Heart right ventricle (tissue), 16 donors: ENCODE measurements around the gene DNAH6. TPM values are rescaled to one million over a fixed set of nuclear protein-coding genes. Genes with fewer than 3 reads are reported as not detected.
"Not testable (repeated sequence)": the region's sequence is repeated elsewhere in the genome, so short reads cannot be mapped to it uniquely, and the experiment has no call there.

Experiments
- ATAC-seq, 8 donors: fragments of 200-7000 bp; cut with Tn5 transposase; one replicate each; pipeline ENCODE4 v1.9.1; 2020; ENCODE audit warnings: mild to moderate bottlenecking in 8 of 8, moderate library complexity in 8 of 8, moderate number of reproducible peaks in 1 of 8
- DNase-seq, 2 donors: peaks; one replicate each; pipeline ENCODE4 v3.0.0-alpha.2; 2020
- H3K27ac ChIP-seq, 10 donors: fragments of 200-600 bp; sonication (generic) in 2 of 10; one replicate each; pipeline versions ENCODE4 v1.5.0 to v1.8.0; 2020 to 2022; ENCODE audit warnings: mild to moderate bottlenecking in 3 of 10
- H3K27me3 ChIP-seq, 7 donors: fragments of 200-600 bp; one replicate each; pipeline ENCODE4 v1.8.0; 2021 to 2022; ENCODE audit warnings: mild to moderate bottlenecking in 2 of 7
- H3K36me3 ChIP-seq, 9 donors: fragments of 200-600 bp; sonication (generic) in 1 of 9; one replicate each; pipeline versions ENCODE4 v1.5.0 to v1.8.0; 2020 to 2022; ENCODE audit warnings: mild to moderate bottlenecking in 2 of 9
- H3K4me1 ChIP-seq, 9 donors: fragments of 200-600 bp; sonication (generic) in 1 of 9; one replicate each; pipeline versions ENCODE4 v1.5.0 to v1.8.0; 2020 to 2022; ENCODE audit warnings: mild to moderate bottlenecking in 4 of 9
- H3K4me3 ChIP-seq, 10 donors: fragments of 200-600 bp; sonication (generic) in 2 of 10; one replicate each; pipeline versions ENCODE4 v1.5.0 to v1.8.0; 2020 to 2022; ENCODE audit warnings: mild to moderate bottlenecking in 7 of 10, moderate library complexity in 2 of 10
- H3K9me3 ChIP-seq, 11 donors: fragments of 200-600 bp in 10 of 11; sonication (generic) in 2 of 11; one replicate each; pipeline versions ENCODE4 v1.5.0 to v1.8.0; 2013 to 2022; ENCODE audit warnings: mild to moderate bottlenecking in 2 of 11, control low read depth in 1 of 11, moderate library complexity in 1 of 11
- WGBS, 2 donors: extraction: QIAGEN DNeasy Blood & Tissue Kit; methylation state at CpG; one replicate each; pipeline ENCODE4 v1.1.7; 2013; ENCODE audit warnings: inconsistent platforms in 1 of 2; 5-methylcytosine and 5-hydroxymethylcytosine counted together
- intact Hi-C, 10 donors: fragments of 100-400 bp; cut with DNase I; formaldehyde crosslinking; loops; one replicate each; pipeline versions ENCODE4 v1.11.1 to v1.14.2; 2022
- polyA plus RNA-seq, 2 donors: library from polyadenylated mRNA; stranded (reverse); fragments of 200-250 nt; gene quantifications; one replicate each; pipeline ENCODE4 v1.2.3, GENCODE V29; 2013
- total RNA-seq, 10 donors: library from RNA; stranded (reverse); fragmentation: NEBNext Ultra II Directional in 3 of 10; extraction: Animal tissue kit (Norgen Biotek cat#: 25700) in 3 of 10; gene quantifications; one replicate each; pipeline versions ENCODE4 v1.2.1 to v1.2.4, GENCODE V29; 2021 to 2023
- TF ChIP-seq, protein P1 (sequence below), 9 donors: fragments of 200-600 bp; sonication (generic) in 2 of 9; IDR thresholded peaks; one replicate each; pipeline versions ENCODE4 v1.5.0 to v1.8.0; 2021 to 2022; ENCODE audit warnings: antibody characterized with exemption in 9 of 9, mild to moderate bottlenecking in 5 of 9, moderate library complexity in 1 of 9
- donor health status: Arrhythmogenic right ventricular cardiomyopathy.
- donor health status: ischemic (EF 13 %, LVEDD 7.1; RV severe dilation, severe dysfunction).
- donor health status: healthy with polysubstance abuse.
- donor health status: DM: no; HTN: yes; CAD: no.
- donor health status: DM: no; HTN: no; CAD: no.
- donor health status: ischemic (EF 25% LVEDD 6.9; RV normal size, moderate dysfunction).
- donor health status: ischemic (EF 25% LVEDD 5.7; RV mildly dilated, moderate dysfunction).
- donor health status: healthy.
- donor health status: DM: yes; HTN: yes; CAD: no.
- donor health status: Ischemic cardiomyopathy.
- donor health status: ischemic (EF 35%, LVEDD 5.7; RV mildly dilated, moderate dysfunction).
- donor health status: nonischemic (EF 11% LVEDD 7.7; RV severe dilation, severe dysfunction).
- donor health status: DM: yes; HTN: yes; CAD: no.
- donor health status: PGD.
- donor health status: ischemic (EF 29% LVEDD 5.4; RV normal size, mild dysfunction).
- donor health status: nonischemic (EF 23%, LVEDD 6.1; RV moderate dilation, normal function).

The DNAH6 gene
- total and polyA plus RNA-seq, 12 donors: 0.03 to 0.49 (median 0.23) TPM; not detected in 1

DNA sequence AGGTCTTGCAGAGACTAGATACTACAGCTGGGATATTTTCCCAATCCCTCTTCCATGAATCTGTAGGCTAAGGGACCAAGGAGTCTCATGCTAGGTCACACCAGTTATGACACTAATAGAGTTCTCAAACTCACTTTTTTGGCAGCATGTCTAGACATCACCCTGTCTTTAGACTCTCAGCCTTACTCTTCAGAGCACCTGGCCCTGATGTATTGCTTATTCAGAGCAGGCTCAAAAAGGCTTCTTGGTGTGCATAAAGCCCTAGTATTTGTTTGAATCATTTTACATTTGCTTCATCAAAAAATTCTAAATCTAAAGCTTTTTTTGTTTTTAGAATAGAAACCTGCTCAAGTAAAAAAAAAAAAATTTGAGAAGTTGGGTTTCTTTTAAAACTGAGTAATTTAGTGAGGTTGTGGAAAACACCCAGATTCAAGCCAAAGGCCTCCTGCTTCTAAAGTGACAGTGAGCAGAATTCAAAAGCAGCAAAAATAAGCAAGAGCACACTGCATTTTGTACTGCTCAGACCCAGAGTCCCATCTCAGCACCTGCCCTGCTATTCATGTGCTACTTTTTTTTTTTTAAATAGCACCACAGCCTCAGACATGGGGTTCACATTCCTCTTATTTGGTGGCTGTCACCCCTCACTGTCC is 18.0 kb upstream of the DNAH6 start:
- TF ChIP-seq, protein P1, sequence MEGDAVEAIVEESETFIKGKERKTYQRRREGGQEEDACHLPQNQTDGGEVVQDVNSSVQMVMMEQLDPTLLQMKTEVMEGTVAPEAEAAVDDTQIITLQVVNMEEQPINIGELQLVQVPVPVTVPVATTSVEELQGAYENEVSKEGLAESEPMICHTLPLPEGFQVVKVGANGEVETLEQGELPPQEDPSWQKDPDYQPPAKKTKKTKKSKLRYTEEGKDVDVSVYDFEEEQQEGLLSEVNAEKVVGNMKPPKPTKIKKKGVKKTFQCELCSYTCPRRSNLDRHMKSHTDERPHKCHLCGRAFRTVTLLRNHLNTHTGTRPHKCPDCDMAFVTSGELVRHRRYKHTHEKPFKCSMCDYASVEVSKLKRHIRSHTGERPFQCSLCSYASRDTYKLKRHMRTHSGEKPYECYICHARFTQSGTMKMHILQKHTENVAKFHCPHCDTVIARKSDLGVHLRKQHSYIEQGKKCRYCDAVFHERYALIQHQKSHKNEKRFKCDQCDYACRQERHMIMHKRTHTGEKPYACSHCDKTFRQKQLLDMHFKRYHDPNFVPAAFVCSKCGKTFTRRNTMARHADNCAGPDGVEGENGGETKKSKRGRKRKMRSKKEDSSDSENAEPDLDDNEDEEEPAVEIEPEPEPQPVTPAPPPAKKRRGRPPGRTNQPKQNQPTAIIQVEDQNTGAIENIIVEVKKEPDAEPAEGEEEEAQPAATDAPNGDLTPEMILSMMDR (IDR thresholded peaks at IDR 0.05): no peak
- no peak for DNase-seq
- ATAC-seq: no peak
- no peak overlapping the region for H3K4me3 ChIP-seq
- no peaks in the 10 kb centered on the region for H3K27me3 ChIP-seq
- H3K4me1 ChIP-seq: peaks cover 0 to 4% (median 0%) of the 10 kb centered on the region in 9 donors
- peaks cover 0 to 4% (median 0%) of the 10 kb centered on the region in 11 donors for H3K9me3 ChIP-seq
- intact Hi-C loops: loop anchor here (5.0 to 10.0 kb wide), 9 partner anchors 134 to 787 kb away; partner anchors contain the start of gene TRABD2A (in 6 of the 10)
- H3K36me3 ChIP-seq: no peaks in the 10 kb centered on the region
- H3K27ac ChIP-seq: no peak overlapping the region

DNA sequence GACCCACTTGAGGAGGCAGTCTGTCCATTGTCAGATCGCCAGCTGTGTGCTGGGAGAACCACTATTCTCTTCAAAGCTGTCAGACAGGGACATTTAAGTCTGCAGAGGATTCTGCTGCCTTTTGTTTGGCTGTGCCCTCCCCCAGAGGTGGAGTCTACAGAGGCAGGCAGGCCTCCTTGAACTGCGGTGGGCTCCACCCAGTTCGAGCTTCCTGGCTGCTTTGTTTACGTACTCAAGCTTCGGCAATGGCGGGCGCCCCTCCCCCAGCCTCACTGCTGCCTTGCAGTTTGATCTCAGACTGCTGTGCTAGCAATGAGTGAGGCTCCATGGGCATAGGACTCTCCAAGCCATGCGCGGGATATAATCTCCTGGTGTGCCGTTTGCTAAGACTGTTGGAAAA is 5.3 kb upstream of the DNAH6 start:
- DNase-seq, intact Hi-C loops, ATAC-seq: not testable (repeated sequence)

DNA sequence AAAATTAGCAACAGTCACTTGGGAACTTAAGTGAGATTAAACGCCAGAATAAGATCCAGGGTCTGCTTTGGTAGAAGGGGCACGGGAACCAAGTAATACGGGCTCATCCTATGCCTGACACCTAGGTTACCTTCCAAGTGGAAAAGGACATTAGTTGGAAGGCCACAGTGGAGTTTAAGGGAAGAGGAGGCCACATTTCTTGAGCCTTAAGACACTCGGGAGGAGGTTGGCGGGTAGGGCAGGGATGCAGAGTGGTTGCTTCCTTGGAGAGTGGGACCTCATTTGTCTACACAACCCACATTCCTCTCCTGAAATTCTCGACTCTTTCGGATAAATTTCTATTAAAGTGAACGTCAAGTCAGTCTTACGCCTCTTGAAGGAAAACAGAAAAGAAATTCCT is 510 bp upstream of the DNAH6 start:
- Histone ChIP-seq H3K36me3 (no peaks in the 10 kb centered on the region), H3K27ac (peak overlapping the region in 2 of 10 donors; percentile 11 to 20), H3K4me3 (peak overlapping the region in 9 of 10 donors; percentile 31 to 59 (median 55)), H3K27me3 (peaks cover 0 to 4% (median 0%) of the 10 kb centered on the region in 7 donors), H3K4me1 (peaks cover 0 to 9% (median 4%) of the 10 kb centered on the region in 9 donors), H3K9me3 (peaks cover 0 to 11% (median 0%) of the 10 kb centered on the region in 11 donors)
- intact Hi-C loops: no loop called here
- DNase-seq (no peak), ATAC-seq (peak in 3 of 8 donors; percentile 4 to 14 (median 7))
- WGBS, 2 donors: 54 to 60% methylated on average over 9 of the region's 9 CpGs
- TF ChIP-seq, protein P1 (IDR thresholded peaks at IDR 0.05): no peak

More for the DNA sequence above, 5.3 kb upstream of the DNAH6 start:
- peaks cover 0 to 17% (median 0%) of the 10 kb centered on the region in 11 donors for H3K9me3 ChIP-seq
- 85 to 96% methylated on average over 10 of the region's 10 CpGs for WGBS, 2 donors
- H3K4me3 ChIP-seq, H3K27ac ChIP-seq, H3K4me1 ChIP-seq, H3K36me3 ChIP-seq, H3K27me3 ChIP-seq: not testable (repeated sequence)

DNA sequence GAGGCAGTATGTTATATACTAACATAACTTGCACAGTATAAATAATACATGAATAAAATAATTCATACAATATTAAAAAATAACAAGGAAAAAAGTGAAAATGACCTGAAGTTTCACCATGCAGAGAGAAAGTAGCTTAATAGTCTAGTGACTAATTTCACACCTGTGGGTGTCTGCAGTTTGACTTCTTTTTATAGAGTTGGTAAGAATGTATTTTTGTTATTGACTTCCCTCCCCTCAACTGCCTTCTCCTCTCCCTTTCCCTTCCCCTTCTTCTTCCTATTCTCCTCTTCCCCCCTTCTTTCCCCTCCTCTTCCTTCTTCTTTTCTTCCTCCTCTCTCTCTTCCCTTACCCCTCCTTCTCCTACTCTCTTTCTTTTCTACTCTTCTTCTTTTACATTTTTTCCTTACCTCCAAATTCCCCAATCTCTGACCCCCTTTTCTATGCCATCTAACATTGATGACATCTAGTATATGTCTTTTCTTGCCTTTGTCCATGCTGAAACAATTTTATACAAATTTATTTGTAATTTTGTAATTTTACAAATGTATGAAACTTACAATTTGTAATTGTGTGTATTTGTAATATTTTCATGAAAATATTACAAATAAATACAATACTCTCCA is 3.1 kb downstream of the DNAH6 start:
- Histone ChIP-seq H3K27ac (no peak overlapping the region), H3K4me3 (no peak overlapping the region), H3K4me1 (peaks cover 0 to 9% (median 4%) of the 10 kb centered on the region in 9 donors), H3K9me3 (peaks cover 0 to 14% (median 0%) of the 10 kb centered on the region in 11 donors), H3K27me3 (peaks cover 0 to 4% (median 0%) of the 10 kb centered on the region in 7 donors), H3K36me3 (no peaks in the 10 kb centered on the region)
- intact Hi-C loops: no loop called here
- ATAC-seq (no peak), DNase-seq (no peak)
- TF ChIP-seq, protein P1 (IDR thresholded peaks at IDR 0.05): no peak
